ENCODE results near the gene KLK14. TPM values are rescaled to one million over a fixed set of nuclear protein-coding genes. Genes with fewer than 3 reads are reported as not detected.

The KLK14 gene
- polyA plus RNA-seq, 1 donor from 2014 or later, result not detected

GRCh38 chr19:51031220-51031879 lies 51.3 kb downstream of the KLK14 start:
- H3K4me3 ChIP-seq (ENCODE audit: low read length), result no peak overlapping the region

GRCh38 chr19:51030631-51031030 lies 52.1 kb downstream of the KLK14 start:
- Histone ChIP-seq H3K9me3 (ENCODE audit: low read length) (no peaks in the 10 kb centered on the region), H3K4me3 (ENCODE audit: low read length) (no peak overlapping the region), H3K9ac (ENCODE audit: low read length) (no peak overlapping the region), H3K27me3 (ENCODE audit: insufficient read depth, low read depth, low read length) (no peaks in the 10 kb centered on the region), H3K4me2 (ENCODE audit: low read length) (no peak overlapping the region), H3K79me2 (replicated peaks; ENCODE audit: insufficient read depth, low read length) (no peaks in the 10 kb centered on the region), H3F3A (ENCODE audit: insufficient read depth, low read length, poor library complexity, severe bottlenecking) (no peaks in the 10 kb centered on the region), H3K27ac (ENCODE audit: low read length) (no peak overlapping the region), H3K36me3 (ENCODE audit: insufficient read depth, low read length) (no peaks in the 10 kb centered on the region), H4K20me1 (ENCODE audit: insufficient read depth) (no peaks in the 10 kb centered on the region), H3K9me2 (ENCODE audit: insufficient read depth, low read length) (no peaks in the 10 kb centered on the region), H2AFZ (ENCODE audit: low read depth, low read length) (no peak overlapping the region)
- TF ChIP-seq EP300 (conservative IDR thresholded peaks at IDR 0.05; ENCODE audit: poor library complexity, severe bottlenecking) (no peak), TAF1 (IDR thresholded peaks at IDR 0.05; ENCODE audit: low read depth) (no peak), REST (IDR thresholded peaks at IDR 0.05; ENCODE audit: borderline replicate concordance) (no peak), POLR2AphosphoS5 (IDR thresholded peaks at IDR 0.05) (no peak), SMC3 (conservative IDR thresholded peaks at IDR 0.05; ENCODE audit: poor library complexity) (no peak), RAD21 (conservative IDR thresholded peaks at IDR 0.05) (no peak), CTCF (IDR thresholded peaks at IDR 0.05; ENCODE audit: poor library complexity, severe bottlenecking) (no peak), MXI1 (conservative IDR thresholded peaks at IDR 0.05; ENCODE audit: poor library complexity, severe bottlenecking) (no peak), EZH2 (IDR thresholded peaks at IDR 0.05; ENCODE audit: borderline replicate concordance, insufficient read depth, low read length, poor library complexity, severe bottlenecking) (no peak)

More at GRCh38 chr19:51031220-51031879, 51.3 kb downstream of the KLK14 start:
- Histone ChIP-seq H3K79me2 (replicated peaks; ENCODE audit: insufficient read depth, low read length) (no peaks in the 10 kb centered on the region), H3K9me2 (ENCODE audit: insufficient read depth, low read length) (no peaks in the 10 kb centered on the region), H3K4me2 (ENCODE audit: low read length) (no peak overlapping the region), H3K27me3 (ENCODE audit: insufficient read depth, low read depth, low read length) (no peaks in the 10 kb centered on the region), H4K20me1 (ENCODE audit: insufficient read depth) (no peaks in the 10 kb centered on the region), H2AFZ (ENCODE audit: low read depth, low read length) (no peak overlapping the region), H3K36me3 (ENCODE audit: insufficient read depth, low read length) (no peaks in the 10 kb centered on the region), H3K9ac (ENCODE audit: low read length) (no peak overlapping the region), H3K9me3 (ENCODE audit: low read length) (no peaks in the 10 kb centered on the region), H3K27ac (ENCODE audit: low read length) (no peak overlapping the region), H3F3A (ENCODE audit: insufficient read depth, low read length, poor library complexity, severe bottlenecking) (no peaks in the 10 kb centered on the region)
- TF ChIP-seq REST (IDR thresholded peaks at IDR 0.05; ENCODE audit: borderline replicate concordance) (no peak), TAF1 (IDR thresholded peaks at IDR 0.05; ENCODE audit: low read depth) (no peak), POLR2AphosphoS5 (IDR thresholded peaks at IDR 0.05) (no peak)
